ENCODE measurements around the gene NUCKS1. TPM values are rescaled to one million over a fixed set of nuclear protein-coding genes. Genes with fewer than 3 reads are reported as not detected.

NUCKS1 gene
- total RNA-seq, 5 donors from 2014 or later (not counting 1 experiment from before 2014, with no cell fraction given) = 84.0 to 101 (median 94.6) TPM

- DNase-seq (no peak), ATAC-seq (replicated peaks in 1 of 4) (no peak)
- Mint-ChIP-seq H3K4me3 (no peak overlapping the region), H3K4me1 (peaks cover 6 to 8% (median 8%) of the 10 kb centered on the region in 3 donors), H3K9me3 (no peaks in the 10 kb centered on the region), H3K36me3 (no peaks in the 10 kb centered on the region), H3K27me3 (peaks cover 13% of the 10 kb centered on the region in 2 donors), H3K27ac (no peak overlapping the region)
- no peak overlapping the region for H3K4me3 ChIP-seq (ENCODE audit: control insufficient read depth in 1 of 2, extremely low read depth in 1 of 2, low read length in 1 of 2)
- POLR2A ChIA-PET = no interaction called here
- no peaks in the 10 kb centered on the region for H3K36me3 ChIP-seq (ENCODE audit: control insufficient read depth in 2 of 2, extremely low read depth in 1 of 2, insufficient read depth in 1 of 2, low read length in 1 of 2)
- CTCF ChIA-PET = no interaction called here
- WGBS (ENCODE audit: insufficient coverage) = 86% methylated on average over 2 of the region's 4 CpGs
- H3K9me3 ChIP-seq = no peaks in the 10 kb centered on the region
- no peak overlapping the region for H3K27ac ChIP-seq (ENCODE audit: low read length)
- peaks cover 0 to 13% of the 10 kb centered on the region in 2 experiments for H3K4me1 ChIP-seq (ENCODE audit: control insufficient read depth in 1 of 2, extremely low read depth in 1 of 2, insufficient read depth in 2 of 2, low read length in 2 of 2)
- peaks cover 0 to 51% of the 10 kb centered on the region in 2 experiments for H3K27me3 ChIP-seq (replicated peaks in 1 of 2; ENCODE audit: control insufficient read depth in 2 of 2, extremely low read depth in 1 of 2, insufficient read depth in 2 of 2, low read length in 1 of 2)
Observed at GRCh38 chr1:205675247-205675646, 74.7 kb downstream of the NUCKS1 start.

GRCh38 chr1:205672970-205673369 lies 77.0 kb downstream of the NUCKS1 start:
- Histone ChIP-seq H3K27ac (ENCODE audit: low read length) (no peak overlapping the region), H3K36me3 (ENCODE audit: control insufficient read depth in 2 of 2, extremely low read depth in 1 of 2, insufficient read depth in 1 of 2, low read length in 1 of 2) (no peaks in the 10 kb centered on the region), H3K4me3 (ENCODE audit: control insufficient read depth in 1 of 2, extremely low read depth in 1 of 2, low read length in 1 of 2) (no peak overlapping the region), H3K9me3 (no peaks in the 10 kb centered on the region), H3K27me3 (replicated peaks in 1 of 2; ENCODE audit: control insufficient read depth in 2 of 2, extremely low read depth in 1 of 2, insufficient read depth in 2 of 2, low read length in 1 of 2) (peaks cover 0 to 59% of the 10 kb centered on the region in 2 experiments), H3K4me1 (ENCODE audit: control insufficient read depth in 1 of 2, extremely low read depth in 1 of 2, insufficient read depth in 2 of 2, low read length in 2 of 2) (peaks cover 0 to 2% of the 10 kb centered on the region in 2 experiments)
- H3K9me3 Mint-ChIP-seq = no peaks in the 10 kb centered on the region
- peaks cover 21 to 25% of the 10 kb centered on the region in 2 donors for H3K27me3 Mint-ChIP-seq
- 79% methylated on average over 2 of the region's 4 CpGs for WGBS (ENCODE audit: insufficient coverage)
- DNase-seq (no peak), ATAC-seq (replicated peaks in 1 of 4) (no peak)
- no peak overlapping the region for H3K27ac Mint-ChIP-seq
- POLR2A ChIA-PET = no interaction called here
- no peaks in the 10 kb centered on the region for H3K36me3 Mint-ChIP-seq
- peaks cover 0 to 8% (median 0%) of the 10 kb centered on the region in 3 donors for H3K4me1 Mint-ChIP-seq
- CTCF ChIA-PET = interaction anchor here in 1 of 2 donors (1.0 kb wide), 1 partner anchor 8 kb away, joined by 3 read pairs; no protein-coding TSS in a partner anchor
- H3K4me3 Mint-ChIP-seq = no peak overlapping the region

- DNase-seq (no peak), ATAC-seq (replicated peaks in 1 of 4) (no peak)
- peaks cover 0 to 8% (median 0%) of the 10 kb centered on the region in 3 donors for H3K4me1 Mint-ChIP-seq
- 77% methylated on average over 6 of the region's 11 CpGs for WGBS (ENCODE audit: insufficient coverage)
- no peak overlapping the region for H3K27ac Mint-ChIP-seq
- H3K36me3 ChIP-seq (ENCODE audit: control insufficient read depth in 2 of 2, extremely low read depth in 1 of 2, insufficient read depth in 1 of 2, low read length in 1 of 2) = no peaks in the 10 kb centered on the region
- ChIA-PET POLR2A (no interaction called here), CTCF (no interaction called here)
- H3K9me3 Mint-ChIP-seq = no peaks in the 10 kb centered on the region
- H3K27me3 Mint-ChIP-seq = peaks cover 22 to 28% of the 10 kb centered on the region in 2 donors
- no peaks in the 10 kb centered on the region for H3K36me3 Mint-ChIP-seq
- H3K9me3 ChIP-seq = no peaks in the 10 kb centered on the region
- no peak overlapping the region for H3K27ac ChIP-seq (ENCODE audit: low read length)
- no peak overlapping the region for H3K4me3 ChIP-seq (ENCODE audit: control insufficient read depth in 1 of 2, extremely low read depth in 1 of 2, low read length in 1 of 2)
- peaks cover 0 to 63% of the 10 kb centered on the region in 2 experiments for H3K27me3 ChIP-seq (replicated peaks in 1 of 2; ENCODE audit: control insufficient read depth in 2 of 2, extremely low read depth in 1 of 2, insufficient read depth in 2 of 2, low read length in 1 of 2)
- H3K4me3 Mint-ChIP-seq = no peak overlapping the region
- H3K4me1 ChIP-seq (ENCODE audit: control insufficient read depth in 1 of 2, extremely low read depth in 1 of 2, insufficient read depth in 2 of 2, low read length in 2 of 2) = peaks cover 0 to 2% of the 10 kb centered on the region in 2 experiments
Observed at GRCh38 chr1:205672395-205672889, 77.5 kb downstream of the NUCKS1 start.

GRCh38 chr1:205670611-205671430 lies 79.2 kb downstream of the NUCKS1 start:
- H3K4me1 ChIP-seq (ENCODE audit: control insufficient read depth in 1 of 2, extremely low read depth in 1 of 2, insufficient read depth in 2 of 2, low read length in 2 of 2) = peaks cover 0 to 2% of the 10 kb centered on the region in 2 experiments
- Mint-ChIP-seq H3K4me3 (no peak overlapping the region), H3K4me1 (peaks cover 0 to 8% (median 0%) of the 10 kb centered on the region in 3 donors), H3K27me3 (peaks cover 11 to 23% of the 10 kb centered on the region in 2 donors), H3K36me3 (no peaks in the 10 kb centered on the region), H3K27ac (no peak overlapping the region), H3K9me3 (no peaks in the 10 kb centered on the region)
- peaks cover 0 to 58% of the 10 kb centered on the region in 2 experiments for H3K27me3 ChIP-seq (replicated peaks in 1 of 2; ENCODE audit: control insufficient read depth in 2 of 2, extremely low read depth in 1 of 2, insufficient read depth in 2 of 2, low read length in 1 of 2)
- WGBS (ENCODE audit: insufficient coverage) = 96% methylated on average over 5 of the region's 13 CpGs
- DNase-seq (no peak), ATAC-seq (replicated peaks in 1 of 4) (no peak)
- ChIA-PET CTCF (no interaction called here), POLR2A (interaction anchor here in 1 of 2 donors (0.6 kb wide), 1 partner anchor 144 kb away, joined by 7 read pairs; no protein-coding TSS in a partner anchor)
- H3K4me3 ChIP-seq (ENCODE audit: control insufficient read depth in 1 of 2, extremely low read depth in 1 of 2, low read length in 1 of 2) = no peak overlapping the region
- H3K27ac ChIP-seq (ENCODE audit: low read length) = no peak overlapping the region
- no peaks in the 10 kb centered on the region for H3K36me3 ChIP-seq (ENCODE audit: control insufficient read depth in 2 of 2, extremely low read depth in 1 of 2, insufficient read depth in 1 of 2, low read length in 1 of 2)
- H3K9me3 ChIP-seq = no peaks in the 10 kb centered on the region

GRCh38 chr1:205670150-205670446 lies 79.9 kb downstream of the NUCKS1 start:
- H3K36me3 Mint-ChIP-seq = no peaks in the 10 kb centered on the region
- Histone ChIP-seq H3K27ac (ENCODE audit: low read length) (no peak overlapping the region), H3K4me3 (ENCODE audit: control insufficient read depth in 1 of 2, extremely low read depth in 1 of 2, low read length in 1 of 2) (no peak overlapping the region), H3K4me1 (ENCODE audit: control insufficient read depth in 1 of 2, extremely low read depth in 1 of 2, insufficient read depth in 2 of 2, low read length in 2 of 2) (peaks cover 0 to 2% of the 10 kb centered on the region in 2 experiments), H3K36me3 (ENCODE audit: control insufficient read depth in 2 of 2, extremely low read depth in 1 of 2, insufficient read depth in 1 of 2, low read length in 1 of 2) (no peaks in the 10 kb centered on the region), H3K27me3 (replicated peaks in 1 of 2; ENCODE audit: control insufficient read depth in 2 of 2, extremely low read depth in 1 of 2, insufficient read depth in 2 of 2, low read length in 1 of 2) (peaks cover 0 to 56% of the 10 kb centered on the region in 2 experiments), H3K9me3 (no peaks in the 10 kb centered on the region)
- ChIA-PET CTCF (no interaction called here), POLR2A (no interaction called here)
- no peak overlapping the region for H3K4me3 Mint-ChIP-seq
- no peak for DNase-seq
- no peaks in the 10 kb centered on the region for H3K9me3 Mint-ChIP-seq
- WGBS (ENCODE audit: insufficient coverage) = 100% methylated on average over 2 of the region's 5 CpGs
- no peak for ATAC-seq (replicated peaks in 1 of 4)
- peaks cover 0 to 11% (median 0%) of the 10 kb centered on the region in 3 donors for H3K4me1 Mint-ChIP-seq
- H3K27me3 Mint-ChIP-seq = peaks cover 9 to 20% of the 10 kb centered on the region in 2 donors
- no peak overlapping the region for H3K27ac Mint-ChIP-seq

GRCh38 chr1:205669341-205670149 lies 80.4 kb downstream of the NUCKS1 start:
- WGBS (ENCODE audit: insufficient coverage) = 48% methylated on average over 9 of the region's 20 CpGs
- Histone ChIP-seq H3K27me3 (replicated peaks in 1 of 2; ENCODE audit: control insufficient read depth in 2 of 2, extremely low read depth in 1 of 2, insufficient read depth in 2 of 2, low read length in 1 of 2) (peaks cover 0 to 56% of the 10 kb centered on the region in 2 experiments), H3K4me1 (ENCODE audit: control insufficient read depth in 1 of 2, extremely low read depth in 1 of 2, insufficient read depth in 2 of 2, low read length in 2 of 2) (peaks cover 0 to 2% of the 10 kb centered on the region in 2 experiments), H3K9me3 (no peaks in the 10 kb centered on the region), H3K4me3 (ENCODE audit: control insufficient read depth in 1 of 2, extremely low read depth in 1 of 2, low read length in 1 of 2) (no peak overlapping the region), H3K36me3 (ENCODE audit: control insufficient read depth in 2 of 2, extremely low read depth in 1 of 2, insufficient read depth in 1 of 2, low read length in 1 of 2) (no peaks in the 10 kb centered on the region), H3K27ac (ENCODE audit: low read length) (no peak overlapping the region)
- no peak overlapping the region for H3K4me3 Mint-ChIP-seq
- peaks cover 9 to 20% of the 10 kb centered on the region in 2 donors for H3K27me3 Mint-ChIP-seq
- H3K9me3 Mint-ChIP-seq = no peaks in the 10 kb centered on the region
- H3K36me3 Mint-ChIP-seq = no peaks in the 10 kb centered on the region
- H3K27ac Mint-ChIP-seq = peak overlapping the region in 1 of 2 donors; percentile 19
- peaks cover 0 to 11% (median 0%) of the 10 kb centered on the region in 3 donors for H3K4me1 Mint-ChIP-seq
- POLR2A ChIA-PET = no interaction called here
- DNase-seq = peak in 1 of 35 experiments; percentile 25
- ATAC-seq (replicated peaks in 1 of 4) = no peak
- CTCF ChIA-PET = interaction anchor here (0.6 to 1.1 kb wide), 3 partner anchors 11 to 345 kb away, joined by 3 read pairs; no protein-coding TSS in a partner anchor

Data from T-cell (primary cell).